ENCODE measurements around the gene GYS1.
"Not testable (repeated sequence)": the region's sequence is repeated elsewhere in the genome, so short reads cannot be mapped to it uniquely, and the experiment has no call there.

DNA sequence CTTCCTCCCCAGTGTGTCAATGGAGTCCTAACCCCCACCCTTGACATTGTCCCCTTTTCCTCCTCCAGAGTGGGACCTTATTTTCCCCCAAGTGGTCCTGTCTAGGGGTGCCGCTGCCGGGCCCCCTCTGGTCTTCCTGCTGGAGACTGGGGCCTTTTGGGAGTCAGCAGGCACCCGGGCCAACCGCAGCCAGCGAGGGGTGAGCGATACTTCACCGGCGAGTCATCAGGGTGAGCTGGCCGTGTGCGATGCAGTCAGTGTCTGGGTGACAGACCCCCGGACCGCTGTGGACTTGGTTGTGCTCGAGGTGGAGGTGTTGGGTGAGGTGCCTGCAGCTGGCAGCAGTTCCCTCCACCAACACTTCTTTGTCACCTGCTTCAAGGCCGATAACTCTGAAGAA, 36.6 kb upstream of the GYS1 start:
- TF ChIP-seq, protein P1, sequence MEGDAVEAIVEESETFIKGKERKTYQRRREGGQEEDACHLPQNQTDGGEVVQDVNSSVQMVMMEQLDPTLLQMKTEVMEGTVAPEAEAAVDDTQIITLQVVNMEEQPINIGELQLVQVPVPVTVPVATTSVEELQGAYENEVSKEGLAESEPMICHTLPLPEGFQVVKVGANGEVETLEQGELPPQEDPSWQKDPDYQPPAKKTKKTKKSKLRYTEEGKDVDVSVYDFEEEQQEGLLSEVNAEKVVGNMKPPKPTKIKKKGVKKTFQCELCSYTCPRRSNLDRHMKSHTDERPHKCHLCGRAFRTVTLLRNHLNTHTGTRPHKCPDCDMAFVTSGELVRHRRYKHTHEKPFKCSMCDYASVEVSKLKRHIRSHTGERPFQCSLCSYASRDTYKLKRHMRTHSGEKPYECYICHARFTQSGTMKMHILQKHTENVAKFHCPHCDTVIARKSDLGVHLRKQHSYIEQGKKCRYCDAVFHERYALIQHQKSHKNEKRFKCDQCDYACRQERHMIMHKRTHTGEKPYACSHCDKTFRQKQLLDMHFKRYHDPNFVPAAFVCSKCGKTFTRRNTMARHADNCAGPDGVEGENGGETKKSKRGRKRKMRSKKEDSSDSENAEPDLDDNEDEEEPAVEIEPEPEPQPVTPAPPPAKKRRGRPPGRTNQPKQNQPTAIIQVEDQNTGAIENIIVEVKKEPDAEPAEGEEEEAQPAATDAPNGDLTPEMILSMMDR (conservative IDR thresholded peaks at IDR 0.05 in 1 of 2, IDR thresholded peaks at IDR 0.05 in 1 of 2; ENCODE audit: extremely low read depth in 1 of 2, insufficient read depth in 1 of 2, low read depth in 1 of 2, low read length in 2 of 2): not testable (repeated sequence)
- not testable (repeated sequence) for TF ChIP-seq EZH2 (IDR thresholded peaks at IDR 0.05; ENCODE audit: borderline replicate concordance, low read length)

Measured in mammary epithelial cell (primary cell).